SU-DHL-6 (cell line): ENCODE measurements around the gene CCDC187.

Experiments
- CTCF ChIP-seq: fragments of 200-600 bp; sonication (generic); IDR thresholded peaks from one replicate; pipeline ENCODE4 v1.5.1; 2017; ENCODE audit warnings: antibody characterized with exemption, mild to moderate bottlenecking, low read length, moderate library complexity; ENCODE audit not compliant: insufficient read depth, poor library complexity, severe bottlenecking
- EZH2phosphoT487 ChIP-seq: fragments of 200-600 bp; sonication (generic), shearing (Covaris generic); conservative IDR thresholded peaks from 2 replicates; pipeline ENCODE4 v1.6.1; 2018; ENCODE audit warnings: mild to moderate bottlenecking, antibody characterized with exemption, low read length, moderate library complexity, mixed read lengths

- TF ChIP-seq CTCF = no peak
- no peak for TF ChIP-seq EZH2phosphoT487
These were observed 51.6 kb downstream of the CCDC187 start for GRCh38 chr9:136252281-136252680.
